HS-5 (cell line): ENCODE data around the gene TMEM266.

ENCODE experiments used
- DNase-seq: peaks from one replicate; pipeline ENCODE4 v3.0.0-alpha.2; 2012; ENCODE audit warnings: low read depth

TMEM266 gene

GRCh38 chr15:76065793-76066192 lies 6.0 kb downstream of the TMEM266 start:
- no peak for DNase-seq

DNA sequence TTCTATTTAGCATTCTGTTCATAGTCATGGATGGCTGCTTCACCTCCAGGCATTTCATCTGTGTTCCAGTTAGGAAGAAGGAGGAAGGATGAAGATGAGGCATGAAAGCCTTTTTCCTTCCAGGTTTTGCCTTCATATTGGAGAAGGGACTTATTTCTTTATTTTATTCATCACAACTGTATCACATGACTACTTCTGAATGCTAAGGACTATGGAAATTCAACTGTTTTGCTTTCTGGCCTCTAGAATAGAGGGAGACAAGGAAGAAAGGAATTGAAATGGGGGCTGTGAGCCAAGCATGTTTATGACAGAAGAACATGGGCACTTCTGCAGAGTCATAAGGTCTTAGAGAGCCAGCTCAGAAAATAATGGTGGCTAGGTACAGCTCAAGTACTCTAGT lies 10.4 kb downstream of the TMEM266 start:
- DNase-seq, result no peak

DNA sequence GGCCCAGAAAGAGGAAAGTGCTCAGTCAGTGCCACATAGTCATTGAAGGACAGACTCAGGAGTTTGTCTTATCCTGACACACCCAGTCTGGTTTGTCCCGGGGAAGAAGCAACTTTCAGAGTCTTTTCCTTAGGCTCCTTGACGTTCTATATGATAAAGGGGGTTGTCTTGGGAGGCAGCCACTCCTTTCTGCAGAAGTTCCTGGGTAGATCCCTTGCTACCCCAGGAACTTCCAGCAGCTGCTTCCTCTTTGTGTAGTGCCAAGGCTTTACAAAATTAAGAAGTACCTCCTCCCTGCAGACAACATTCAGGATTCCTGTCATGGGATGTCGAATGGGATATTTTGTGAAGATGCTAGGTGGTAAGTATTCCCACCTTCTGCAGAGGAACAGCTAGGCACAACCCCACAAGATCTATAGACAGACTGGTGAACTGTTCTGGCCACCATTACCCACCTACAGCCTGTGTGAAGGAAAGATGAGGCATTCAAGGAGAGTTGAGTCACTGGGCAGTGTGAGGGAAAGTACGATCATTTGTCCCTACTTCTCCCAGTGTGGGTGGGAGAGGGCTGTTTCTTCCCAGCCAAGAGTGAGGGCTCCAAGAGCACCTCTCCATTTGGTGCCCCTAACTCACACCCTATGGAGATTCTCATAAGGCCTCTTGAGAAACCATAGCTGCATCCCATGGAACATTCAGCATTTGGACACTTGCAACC lies 11.3 kb downstream of the TMEM266 start:
- DNase-seq, result no peak

DNA sequence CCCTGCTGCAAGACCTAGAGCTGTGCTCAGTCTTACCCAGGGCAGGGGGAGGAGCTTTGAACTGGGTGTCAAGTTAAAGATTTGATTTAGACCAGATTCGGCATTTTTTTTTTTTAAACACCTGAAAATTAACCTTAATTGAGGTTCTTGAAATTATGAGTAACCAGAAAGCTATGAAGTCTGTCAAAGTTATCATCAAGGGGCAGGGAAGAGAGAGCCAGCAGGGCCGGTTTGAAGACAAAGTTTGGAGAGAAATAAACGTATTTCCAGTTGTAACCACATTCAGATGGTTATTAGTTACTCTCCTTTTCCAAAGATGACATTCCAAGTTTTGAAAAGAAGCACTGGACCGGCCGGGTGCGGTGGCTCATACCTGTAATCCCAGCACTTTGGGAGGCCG lies 12.0 kb downstream of the TMEM266 start:
- DNase-seq, result no peak

- no peak for DNase-seq
Observed at GRCh38 chr15:76073554-76073953, 13.8 kb downstream of the TMEM266 start.

- no peak for DNase-seq
Observed at GRCh38 chr15:76075046-76075445, 15.3 kb downstream of the TMEM266 start.

- no peak for DNase-seq
Observed at GRCh38 chr15:76078285-76078877, 18.6 kb downstream of the TMEM266 start.

DNA sequence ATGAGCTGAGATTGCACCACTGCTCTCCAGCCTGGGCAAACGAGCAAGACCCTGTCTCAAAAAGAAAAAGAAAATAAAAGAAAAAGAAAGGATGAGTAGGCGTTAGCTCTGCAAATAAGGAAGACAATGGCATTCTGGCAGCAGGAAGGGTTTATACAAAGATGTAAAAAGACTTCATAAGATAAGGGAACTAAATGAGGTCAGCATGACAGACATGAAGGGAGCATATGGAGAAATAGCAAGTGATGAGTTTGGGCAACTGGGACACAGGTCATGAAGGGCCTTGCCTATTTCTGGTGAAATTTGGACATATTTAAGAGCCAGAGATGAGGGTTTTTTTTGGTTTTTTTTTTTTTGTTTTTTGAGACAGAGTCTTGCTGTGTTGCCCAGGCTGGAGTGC lies 24.5 kb downstream of the TMEM266 start:
- no peak for DNase-seq

DNA sequence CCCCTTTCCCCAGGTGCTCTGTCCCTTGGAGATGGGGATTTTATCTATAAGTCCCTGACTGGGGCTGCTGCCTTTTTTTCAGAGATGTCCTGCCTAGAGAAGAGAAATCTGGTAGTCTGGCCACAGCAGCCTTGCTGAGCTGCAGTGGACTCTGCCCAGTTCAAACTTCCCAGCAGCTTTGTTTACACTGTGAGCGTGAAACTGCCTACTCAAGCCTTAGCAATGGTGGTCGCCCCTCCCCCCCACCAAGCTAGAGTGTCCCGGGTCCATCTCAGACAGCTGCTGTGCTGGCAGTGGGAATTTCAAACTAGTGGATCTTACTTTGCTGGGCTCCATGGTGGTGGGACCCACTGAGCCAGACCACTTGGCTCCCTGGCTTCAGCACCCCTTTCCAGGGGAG lies 38.9 kb downstream of the TMEM266 start:
- DNase-seq, result no peak

GRCh38 chr15:76099388-76099787 lies 39.6 kb downstream of the TMEM266 start:
- DNase-seq, result no peak

DNA sequence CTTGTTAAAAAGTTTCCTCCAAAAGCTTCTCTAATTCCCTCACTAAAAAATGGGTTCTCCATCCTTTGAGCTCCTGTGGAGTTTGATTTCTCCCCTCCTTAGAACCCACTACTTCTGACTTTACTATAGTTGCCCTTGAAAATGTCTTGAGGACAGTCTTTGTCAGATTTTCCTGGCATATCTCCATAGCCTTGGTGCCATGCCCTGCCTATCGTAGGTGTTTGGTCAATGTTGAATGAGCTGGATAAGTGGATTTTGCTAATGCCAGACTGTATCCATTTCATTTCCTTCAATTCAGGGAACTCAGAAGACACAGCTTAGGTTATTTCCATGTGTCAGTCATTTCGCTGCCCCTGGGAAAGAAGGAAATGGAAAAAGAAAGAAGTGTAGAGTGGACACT lies 40.6 kb downstream of the TMEM266 start:
- no peak for DNase-seq

DNA sequence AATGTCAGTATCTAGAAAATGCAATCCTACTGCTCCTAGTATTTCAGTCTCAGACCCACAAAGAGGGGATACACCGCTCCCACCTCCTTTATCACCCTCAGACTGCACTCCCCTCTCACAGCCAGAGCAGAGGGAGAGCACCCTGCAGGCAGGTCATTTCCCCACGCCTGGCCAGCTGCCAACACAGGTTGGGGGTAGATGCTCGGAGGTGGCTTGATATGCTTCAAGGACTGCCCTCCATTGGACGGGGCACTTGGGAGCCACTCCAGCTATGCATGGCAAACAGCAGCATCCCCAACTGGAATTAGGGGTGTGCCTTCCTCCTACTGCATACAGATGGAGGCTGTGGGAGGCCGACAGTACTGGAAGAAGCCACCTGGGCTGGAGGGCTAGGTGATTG lies 41.9 kb downstream of the TMEM266 start:
- no peak for DNase-seq

GRCh38 chr15:76105391-76105790 lies 45.6 kb downstream of the TMEM266 start:
- no peak for DNase-seq

DNA sequence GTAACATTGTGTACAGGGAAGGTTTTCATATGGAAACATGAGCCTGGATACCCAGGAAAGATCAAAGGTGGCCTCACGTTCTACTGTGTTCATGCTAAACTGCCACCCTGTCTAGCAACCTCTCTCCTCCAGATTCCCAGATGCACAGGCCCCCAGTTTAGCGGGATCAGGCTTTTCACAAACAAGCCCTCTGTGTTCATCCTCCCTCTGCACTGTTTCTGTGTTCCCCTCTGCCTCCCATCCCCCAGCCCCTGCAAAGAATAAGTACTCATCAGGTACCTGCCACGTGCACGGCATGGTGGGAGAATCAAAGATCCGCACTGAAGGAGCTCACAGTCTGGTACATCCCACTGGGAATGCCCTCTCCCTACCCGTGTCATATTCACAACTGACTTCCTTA lies 46.1 kb downstream of the TMEM266 start:
- no peak for DNase-seq

- DNase-seq, result no peak
Observed at GRCh38 chr15:76107169-76107568, 47.4 kb downstream of the TMEM266 start.

DNA sequence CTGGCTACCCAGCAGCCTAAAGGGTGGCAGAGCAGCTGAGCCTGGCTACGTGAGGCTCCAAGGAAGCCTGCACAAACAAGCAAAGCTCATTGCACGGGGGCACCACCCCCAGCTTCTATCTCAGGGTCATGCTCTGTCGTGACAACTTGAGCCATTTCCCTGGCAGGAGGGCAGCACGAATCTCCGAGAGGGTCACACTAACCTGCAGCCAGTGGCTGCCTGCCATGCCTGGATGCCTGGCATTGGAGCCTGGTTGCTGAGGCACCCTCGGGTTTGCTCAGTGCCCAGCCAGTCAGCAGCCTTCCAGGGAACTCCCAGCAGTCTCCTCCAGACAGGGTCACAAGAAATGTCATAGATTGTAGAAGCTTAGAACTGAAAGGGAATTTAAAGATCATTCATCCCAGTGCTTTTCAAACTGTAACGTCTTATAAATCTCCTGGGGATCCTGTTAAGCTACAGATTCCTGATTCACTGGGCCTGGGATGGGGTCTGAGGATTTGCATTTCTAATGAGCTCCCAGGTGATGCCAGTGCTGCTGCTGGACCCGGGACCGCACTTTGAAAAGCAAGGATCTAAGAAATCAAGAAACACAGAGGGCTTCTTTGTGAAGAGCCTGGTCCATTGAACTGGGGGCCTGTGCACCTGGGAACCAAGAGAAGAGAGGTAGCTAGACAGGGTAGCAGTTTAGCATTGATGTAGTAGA lies 48.4 kb downstream of the TMEM266 start:
- DNase-seq, result no peak

- DNase-seq, result no peak
Observed at GRCh38 chr15:76109046-76109445, 49.3 kb downstream of the TMEM266 start.

DNA sequence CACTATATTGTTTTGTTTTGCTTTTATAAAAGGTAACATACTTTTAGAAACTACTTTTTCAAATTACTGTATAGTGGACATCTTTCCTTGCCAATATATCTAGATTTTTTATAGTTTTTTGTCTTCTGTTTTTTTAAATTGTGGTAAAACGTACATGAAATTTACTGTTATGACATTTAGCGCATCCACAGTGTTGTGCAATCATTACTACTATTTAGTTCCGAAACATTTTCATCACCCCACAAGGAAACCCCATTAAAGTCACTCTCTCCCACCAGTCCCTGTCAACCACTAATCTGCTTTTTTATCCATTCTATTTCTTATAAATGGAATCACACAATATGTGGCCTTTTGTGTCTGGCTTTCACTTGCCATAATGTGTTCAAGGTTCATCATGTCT lies 54.8 kb downstream of the TMEM266 start:
- no peak for DNase-seq

DNA sequence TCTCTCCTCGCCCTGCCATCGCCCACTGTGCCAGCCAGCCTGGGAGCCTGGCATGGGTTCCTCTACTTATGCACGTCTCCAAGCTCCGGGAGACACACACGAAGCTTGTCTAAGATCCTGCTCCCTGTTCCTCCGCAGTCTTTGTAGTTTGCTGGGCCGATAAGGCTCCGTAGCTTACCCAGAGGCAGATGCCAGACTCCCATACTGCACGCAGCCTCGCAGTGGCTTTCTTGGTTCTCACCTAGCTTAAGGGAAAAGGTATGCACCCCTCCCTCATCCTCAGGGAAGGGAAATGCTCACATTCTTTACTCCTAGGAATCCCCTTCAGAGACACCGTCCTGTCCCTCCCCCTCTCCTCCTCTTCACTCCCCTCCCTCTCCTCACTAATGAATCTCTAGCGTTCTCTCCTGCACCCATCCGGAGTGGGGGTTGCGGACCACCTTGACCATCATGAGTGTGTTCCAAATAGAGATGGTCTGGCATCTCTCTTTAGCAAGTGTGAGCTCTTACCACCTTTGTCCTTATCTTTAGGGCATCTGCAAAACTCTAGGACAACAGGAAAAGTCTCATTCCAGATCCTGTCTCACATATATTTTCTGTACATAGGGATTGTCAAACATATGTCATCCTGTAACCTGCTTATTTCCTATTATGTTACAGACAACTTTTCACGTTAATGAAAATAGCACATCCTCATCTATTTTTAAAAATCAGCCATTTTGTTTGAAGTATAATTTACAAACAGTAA lies 56.5 kb downstream of the TMEM266 start:
- DNase-seq, result no peak

GRCh38 chr15:76117181-76117580 lies 57.4 kb downstream of the TMEM266 start:
- no peak for DNase-seq

GRCh38 chr15:76118767-76119166 lies 59.0 kb downstream of the TMEM266 start:
- DNase-seq, result no peak

- DNase-seq, result no peak
Observed at GRCh38 chr15:76123031-76123430, 63.2 kb downstream of the TMEM266 start.

DNA sequence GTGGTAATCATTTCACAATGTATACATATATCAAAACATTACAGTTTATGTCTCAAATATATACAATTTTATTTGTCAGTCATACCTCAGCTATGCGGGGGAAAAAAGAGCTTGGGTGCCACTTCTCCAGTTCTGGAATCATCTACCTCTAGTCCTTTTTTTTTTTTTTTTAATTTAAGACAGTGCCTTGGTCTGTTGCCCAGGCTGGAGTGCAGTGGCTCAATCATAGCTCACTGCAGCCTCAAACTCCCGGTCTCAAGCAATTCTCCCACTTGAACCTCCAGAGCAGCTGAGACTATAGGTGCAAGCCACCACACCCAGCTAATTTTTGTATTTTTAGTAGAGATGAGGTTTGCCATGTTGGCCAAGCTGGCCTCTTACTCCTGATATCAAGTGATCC lies 67.4 kb downstream of the TMEM266 start:
- DNase-seq, result no peak
